GM12878 (cell line): Measurements from ENCODE around the gene ANKRD13B.

ENCODE experiments used
- CEBPZ ChIP-seq: fragments of 150-350 bp; IDR thresholded peaks from 2 replicates; pipeline ENCODE4 v1.6.1; 2016; ENCODE audit warnings: low read depth, low read length
- CHD2 ChIP-seq: IDR thresholded peaks from 2 replicates; pipeline ENCODE4 v1.6.1; 2011; ENCODE audit warnings: low read depth, low read length, improper control_type of control experiment, borderline replicate concordance
- CTCF ChIP-seq, 3 experiments: IDR thresholded peaks in 2 of 3; conservative IDR thresholded peaks in 1 of 3; 2 replicates each; pipeline ENCODE4 v1.5.1; 2011; ENCODE audit warnings: low read depth in 3 of 3, low read length in 3 of 3, mild to moderate bottlenecking in 3 of 3, control low read depth in 2 of 3, moderate library complexity in 2 of 3, inconsistent platforms in 1 of 3, mixed read lengths in 1 of 3; ENCODE audit not compliant: control insufficient read depth in 2 of 3, insufficient read depth in 1 of 3; ENCODE audit errors: extremely low read depth in 1 of 3
- GABPA ChIP-seq: IDR thresholded peaks from 2 replicates; pipeline ENCODE4 v1.6.1; 2014; ENCODE audit warnings: antibody characterized with exemption, low read depth, mild to moderate bottlenecking, inconsistent platforms
- POLR2A ChIP-seq: IDR thresholded peaks from 2 replicates; pipeline ENCODE4 v1.6.1; 2011; ENCODE audit warnings: low read depth, mild to moderate bottlenecking, low read length
- REST ChIP-seq: IDR thresholded peaks from 2 replicates; pipeline ENCODE4 v1.6.1; 2012; ENCODE audit warnings: mild to moderate bottlenecking, low read depth, low read length
- WRNIP1 ChIP-seq: IDR thresholded peaks from 2 replicates; pipeline ENCODE4 v1.6.1; 2011; ENCODE audit warnings: low read depth, low read length, improper control_type of control experiment, borderline replicate concordance

GRCh38 chr17:29620779-29621500, 28.0 kb downstream of the ANKRD13B start:
- TF ChIP-seq REST (no peak), WRNIP1 (no peak), CTCF (IDR thresholded peaks at IDR 0.05 in 2 of 3, conservative IDR thresholded peaks at IDR 0.05 in 1 of 3; ENCODE audit: control insufficient read depth in 2 of 3, extremely low read depth in 1 of 3, insufficient read depth in 1 of 3, low read depth in 3 of 3, low read length in 3 of 3) (no peak), CHD2 (no peak), CEBPZ (no peak), GABPA (no peak), POLR2A (no peak)
